ENCODE results near the gene PCDH12. TPM values are rescaled to one million over a fixed set of nuclear protein-coding genes. Genes with fewer than 3 reads are reported as not detected.

The PCDH12 gene
- total RNA-seq, 1 donor from 2014 or later, result 0.07 TPM

DNA sequence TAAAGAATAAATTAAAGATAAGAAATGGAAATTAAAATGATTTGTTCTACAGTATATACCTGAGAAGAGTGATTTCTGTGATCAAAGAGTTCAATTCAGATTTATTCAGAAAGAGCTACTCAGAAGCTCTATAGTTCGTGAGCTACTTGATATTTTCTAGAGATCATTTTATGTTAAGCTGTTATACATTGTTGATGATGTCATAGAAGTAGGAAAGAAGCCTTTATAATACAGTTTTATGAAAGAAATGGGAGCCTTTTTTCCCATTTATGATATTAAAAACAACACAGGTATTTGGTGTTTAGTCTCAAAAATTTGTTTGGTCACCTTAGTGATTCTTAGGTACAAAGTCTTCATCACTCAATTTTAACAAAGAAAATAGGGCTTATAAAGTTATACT is 31.7 kb upstream of the PCDH12 start:
- Mint-ChIP-seq H3K36me3 (peaks cover 25% of the 10 kb centered on the region), H3K9me3 (no peaks in the 10 kb centered on the region), H3K27ac (no peak overlapping the region), H3K27me3 (ENCODE audit: low read depth) (no peaks in the 10 kb centered on the region), H3K4me3 (no peak overlapping the region), H3K4me1 (no peaks in the 10 kb centered on the region)
- TF ChIP-seq, protein P1, sequence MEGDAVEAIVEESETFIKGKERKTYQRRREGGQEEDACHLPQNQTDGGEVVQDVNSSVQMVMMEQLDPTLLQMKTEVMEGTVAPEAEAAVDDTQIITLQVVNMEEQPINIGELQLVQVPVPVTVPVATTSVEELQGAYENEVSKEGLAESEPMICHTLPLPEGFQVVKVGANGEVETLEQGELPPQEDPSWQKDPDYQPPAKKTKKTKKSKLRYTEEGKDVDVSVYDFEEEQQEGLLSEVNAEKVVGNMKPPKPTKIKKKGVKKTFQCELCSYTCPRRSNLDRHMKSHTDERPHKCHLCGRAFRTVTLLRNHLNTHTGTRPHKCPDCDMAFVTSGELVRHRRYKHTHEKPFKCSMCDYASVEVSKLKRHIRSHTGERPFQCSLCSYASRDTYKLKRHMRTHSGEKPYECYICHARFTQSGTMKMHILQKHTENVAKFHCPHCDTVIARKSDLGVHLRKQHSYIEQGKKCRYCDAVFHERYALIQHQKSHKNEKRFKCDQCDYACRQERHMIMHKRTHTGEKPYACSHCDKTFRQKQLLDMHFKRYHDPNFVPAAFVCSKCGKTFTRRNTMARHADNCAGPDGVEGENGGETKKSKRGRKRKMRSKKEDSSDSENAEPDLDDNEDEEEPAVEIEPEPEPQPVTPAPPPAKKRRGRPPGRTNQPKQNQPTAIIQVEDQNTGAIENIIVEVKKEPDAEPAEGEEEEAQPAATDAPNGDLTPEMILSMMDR (IDR thresholded peaks at IDR 0.05; ENCODE audit: unreplicated experiment), result no peak
- DNase-seq (ENCODE audit: low spot score in 2 of 2, unreplicated experiment in 2 of 2), result no peak

GRCh38 chr5:141986072-141986471 is 28.1 kb upstream of the PCDH12 start:
- Mint-ChIP-seq H3K4me3 (no peak overlapping the region), H3K36me3 (peaks cover 25% of the 10 kb centered on the region)

DNA sequence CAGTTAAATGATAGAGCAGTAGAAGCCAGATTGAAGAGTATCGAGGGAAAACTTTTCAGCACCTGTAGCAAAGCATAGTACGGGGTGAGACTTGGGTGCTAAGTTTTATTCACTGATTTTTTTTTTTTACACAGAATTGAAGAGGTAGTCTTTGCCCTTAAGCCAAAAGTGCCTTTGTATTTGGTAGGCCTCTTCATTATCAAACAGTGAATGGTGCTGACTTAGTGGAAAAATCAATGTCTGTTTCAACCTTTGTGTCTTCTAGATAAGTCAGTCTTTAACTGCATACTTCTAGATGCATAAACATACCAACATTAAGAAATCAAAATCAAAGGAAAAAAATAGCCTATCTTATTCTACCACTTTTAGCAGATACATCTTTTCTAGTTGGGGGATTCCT is 24.6 kb upstream of the PCDH12 start:
- H3K27me3 Mint-ChIP-seq (ENCODE audit: low read depth), result no peaks in the 10 kb centered on the region
- H3K36me3 Mint-ChIP-seq, result peaks cover 31% of the 10 kb centered on the region
- H3K4me3 Mint-ChIP-seq, result no peak overlapping the region
- H3K27ac Mint-ChIP-seq, result no peak overlapping the region
- no peak for DNase-seq (ENCODE audit: low spot score in 2 of 2, unreplicated experiment in 2 of 2)
- TF ChIP-seq, protein P1 (IDR thresholded peaks at IDR 0.05; ENCODE audit: unreplicated experiment), result no peak
- H3K4me1 Mint-ChIP-seq, result no peaks in the 10 kb centered on the region
- H3K9me3 Mint-ChIP-seq, result no peaks in the 10 kb centered on the region

More at GRCh38 chr5:141986072-141986471, 28.1 kb upstream of the PCDH12 start:
- Mint-ChIP-seq H3K4me1 (no peaks in the 10 kb centered on the region), H3K27ac (no peak overlapping the region), H3K27me3 (ENCODE audit: low read depth) (no peaks in the 10 kb centered on the region), H3K9me3 (no peaks in the 10 kb centered on the region)
- DNase-seq (ENCODE audit: low spot score in 2 of 2, unreplicated experiment in 2 of 2), result no peak
- TF ChIP-seq, protein P1 (IDR thresholded peaks at IDR 0.05; ENCODE audit: unreplicated experiment), result no peak

DNA sequence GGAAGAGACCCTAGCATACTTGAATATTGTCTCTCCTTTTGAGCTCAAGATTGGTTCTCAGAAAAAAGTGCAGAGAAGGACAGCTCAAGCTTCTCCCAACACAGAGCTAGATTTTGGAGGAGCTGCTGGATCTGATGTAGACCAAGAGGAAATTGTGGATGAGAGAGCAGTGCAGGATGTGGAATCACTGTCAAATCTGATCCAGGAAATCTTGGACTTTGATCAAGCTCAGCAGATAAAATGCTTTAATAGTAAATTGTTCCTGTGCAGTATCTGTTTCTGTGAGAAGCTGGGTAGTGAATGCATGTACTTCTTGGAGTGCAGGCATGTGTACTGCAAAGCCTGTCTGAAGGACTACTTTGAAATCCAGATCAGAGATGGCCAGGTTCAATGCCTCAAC is 20.4 kb upstream of the PCDH12 start:
- peaks cover 29% of the 10 kb centered on the region for H3K36me3 Mint-ChIP-seq
- no peak overlapping the region for H3K4me3 Mint-ChIP-seq
- no peaks in the 10 kb centered on the region for H3K9me3 Mint-ChIP-seq
- H3K27ac Mint-ChIP-seq, result no peak overlapping the region
- TF ChIP-seq, protein P1 (IDR thresholded peaks at IDR 0.05; ENCODE audit: unreplicated experiment), result no peak
- H3K27me3 Mint-ChIP-seq (ENCODE audit: low read depth), result no peaks in the 10 kb centered on the region
- H3K4me1 Mint-ChIP-seq, result no peaks in the 10 kb centered on the region
- DNase-seq (ENCODE audit: low spot score in 2 of 2, unreplicated experiment in 2 of 2), result no peak

DNA sequence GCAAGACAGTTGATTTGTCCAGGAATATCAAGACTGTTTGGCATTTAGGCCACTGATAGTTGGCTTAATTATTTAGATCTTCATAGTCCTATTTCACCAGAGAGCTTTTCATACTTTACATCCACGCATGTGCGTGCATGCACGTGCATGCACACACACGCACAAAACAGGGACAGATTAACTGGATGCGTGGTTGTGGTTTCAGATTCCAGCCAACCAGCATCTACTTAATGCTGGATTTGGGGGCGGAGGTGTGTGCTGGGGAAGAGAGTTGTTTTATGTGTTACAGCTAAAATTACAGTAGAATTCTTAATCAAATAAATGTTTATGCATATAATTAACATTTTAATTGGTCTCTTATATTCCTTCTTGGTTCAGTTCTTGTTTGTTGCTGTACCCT is 18.2 kb upstream of the PCDH12 start:
- DNase-seq (ENCODE audit: low spot score in 2 of 2, unreplicated experiment in 2 of 2), result no peak
- peaks cover 26% of the 10 kb centered on the region for H3K36me3 Mint-ChIP-seq
- no peak overlapping the region for H3K4me3 Mint-ChIP-seq
- TF ChIP-seq, protein P1 (IDR thresholded peaks at IDR 0.05; ENCODE audit: unreplicated experiment), result no peak
- H3K27me3 Mint-ChIP-seq (ENCODE audit: low read depth), result no peaks in the 10 kb centered on the region
- no peaks in the 10 kb centered on the region for H3K4me1 Mint-ChIP-seq
- H3K27ac Mint-ChIP-seq, result no peak overlapping the region
- no peaks in the 10 kb centered on the region for H3K9me3 Mint-ChIP-seq
